Astrocyte (in vitro differentiated cells and primary cell): ENCODE results near the gene MEGF6. TPM values are rescaled to one million over a fixed set of nuclear protein-coding genes. Genes with fewer than 3 reads are reported as not detected.

Source experiments
- DNase-seq: peaks from one replicate; pipeline ENCODE4 v3.0.0-alpha.2; 2010; ENCODE audit warnings: low read depth
- FAIRE-seq: peaks from 2 replicates; lab custom pipeline; 2011; peaks lifted over from hg19 to GRCh38; lab: Jason Lieb, UNC
- H2AFZ ChIP-seq: 2 replicates; pipeline ENCODE4 v1.6.0; 2012; ENCODE audit warnings: low read depth, low read length, inconsistent platforms
- H3K27ac ChIP-seq: 2 replicates; pipeline ENCODE4 v1.5.1; 2011; ENCODE audit warnings: low read depth, low read length, inconsistent platforms
- H3K27me3 ChIP-seq: 2 replicates; pipeline ENCODE4 v1.6.0; 2011; ENCODE audit warnings: low read length, inconsistent platforms; ENCODE audit not compliant: insufficient read depth
- H3K36me3 ChIP-seq: 2 replicates; pipeline ENCODE4 v1.5.1; 2011; ENCODE audit warnings: low read length, inconsistent platforms; ENCODE audit not compliant: insufficient read depth
- H3K4me1 ChIP-seq: 2 replicates; pipeline ENCODE4 v1.5.1; 2011; ENCODE audit warnings: low read length, inconsistent platforms; ENCODE audit not compliant: insufficient read depth
- H3K4me2 ChIP-seq: 2 replicates; pipeline ENCODE4 v1.6.0; 2012; ENCODE audit warnings: low read length, inconsistent platforms
- H3K4me3 ChIP-seq: 2 replicates; pipeline ENCODE4 v1.5.1; 2011; ENCODE audit warnings: low read depth, mild to moderate bottlenecking, low read length, inconsistent platforms; ENCODE audit not compliant: insufficient read depth
- H3K79me2 ChIP-seq: 2 replicates; pipeline ENCODE4 v1.6.0; 2012; ENCODE audit warnings: mild to moderate bottlenecking, low read length, inconsistent platforms; ENCODE audit not compliant: insufficient read depth
- H3K9ac ChIP-seq: 2 replicates; pipeline ENCODE4 v1.6.0; 2012; ENCODE audit warnings: mild to moderate bottlenecking, low read length, inconsistent platforms
- H3K9me3 ChIP-seq: 2 replicates; pipeline ENCODE4 v1.5.1; 2012; ENCODE audit warnings: low read depth, mild to moderate bottlenecking, low read length, inconsistent platforms; ENCODE audit not compliant: insufficient read depth
- H4K20me1 ChIP-seq: 2 replicates; pipeline ENCODE4 v1.6.0; 2012; ENCODE audit warnings: low read length, inconsistent platforms; ENCODE audit not compliant: insufficient read depth
- H3K27ac Mint-ChIP-seq: one replicate; pipeline ENCODE4 v1.8.0; 2021; ENCODE audit warnings: mild to moderate bottlenecking, mixed read lengths; ENCODE audit not compliant: unreplicated experiment
- H3K27me3 Mint-ChIP-seq: one replicate; pipeline ENCODE4 v1.8.0; 2021; ENCODE audit warnings: low read depth, mixed read lengths; ENCODE audit not compliant: unreplicated experiment
- H3K36me3 Mint-ChIP-seq: one replicate; pipeline ENCODE4 v1.8.0; 2021; ENCODE audit warnings: low read depth, mixed read lengths; ENCODE audit not compliant: unreplicated experiment
- H3K4me1 Mint-ChIP-seq: one replicate; pipeline ENCODE4 v1.8.0; 2021; ENCODE audit warnings: low read depth, mixed read lengths; ENCODE audit not compliant: unreplicated experiment
- H3K4me3 Mint-ChIP-seq: one replicate; pipeline ENCODE4 v1.8.0; 2021; ENCODE audit warnings: mild to moderate bottlenecking, moderate library complexity, mixed read lengths; ENCODE audit not compliant: unreplicated experiment
- H3K9me3 Mint-ChIP-seq: one replicate; pipeline ENCODE4 v1.8.0; 2021; ENCODE audit warnings: mild to moderate bottlenecking, mixed read lengths; ENCODE audit not compliant: unreplicated experiment
- EZH2 ChIP-seq: IDR thresholded peaks from 2 replicates; pipeline ENCODE4 v1.6.1; 2012; ENCODE audit warnings: mild to moderate bottlenecking, low read length, inconsistent platforms; ENCODE audit not compliant: insufficient read depth
- total RNA-seq: library from RNA; stranded (reverse); gene quantifications from 2 replicates; pipeline ENCODE4 v1.2.1, GENCODE V29; 2021
- TF ChIP-seq, protein P1 (sequence below): IDR thresholded peaks from 2 replicates; pipeline ENCODE4 v1.5.1; 2011; ENCODE audit warnings: low read depth, mild to moderate bottlenecking, inconsistent platforms, low read length, moderate library complexity; ENCODE audit not compliant: insufficient read depth

The MEGF6 gene
- total RNA-seq, 1 donor from 2014 or later = 14.8 TPM

DNA sequence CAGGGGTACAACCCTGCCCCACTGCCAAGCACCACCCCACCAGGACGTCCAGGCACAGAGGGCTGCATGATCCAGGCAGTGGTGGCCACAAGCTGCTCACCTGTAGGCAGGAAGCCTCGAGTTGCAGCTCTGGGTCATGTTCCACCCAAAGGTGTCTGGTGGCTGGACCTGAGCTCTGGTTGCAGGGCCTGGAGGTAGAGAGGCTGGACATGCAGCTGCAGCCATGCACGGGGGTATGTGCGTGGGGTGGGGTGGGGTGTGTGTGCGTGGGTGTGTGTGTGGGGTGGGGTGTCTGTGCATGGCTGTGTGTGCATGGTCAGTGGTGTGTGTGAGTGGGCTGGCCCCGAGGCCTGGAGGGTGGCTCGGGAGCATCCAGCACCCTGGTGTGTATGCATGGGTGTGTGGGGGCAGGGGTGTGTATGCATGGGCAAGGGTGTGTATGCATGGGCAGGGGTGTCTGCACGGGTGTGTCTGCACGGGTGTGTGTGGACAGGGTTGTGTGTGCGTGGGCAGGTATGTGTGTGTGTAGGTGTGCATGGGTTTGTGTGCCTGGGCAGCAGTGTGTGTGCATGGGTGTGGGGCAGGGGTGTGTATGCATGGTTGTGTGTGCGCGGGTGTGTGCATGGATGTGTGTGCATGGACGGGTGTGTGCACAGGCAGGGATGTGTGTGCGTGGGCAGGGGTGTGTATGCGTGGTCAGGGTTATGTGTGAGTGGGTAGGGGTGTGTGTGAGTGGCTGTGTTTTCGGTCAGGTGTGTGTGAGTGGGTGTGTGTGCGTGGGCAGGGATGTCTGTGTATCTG lies 141.3 kb downstream of the MEGF6 start:
- Mint-ChIP-seq H3K27me3 (peaks cover 12% of the 10 kb centered on the region), H3K27ac (no peak overlapping the region), H3K36me3 (no peaks in the 10 kb centered on the region), H3K9me3 (no peaks in the 10 kb centered on the region), H3K4me3 (no peak overlapping the region), H3K4me1 (peaks cover 9% of the 10 kb centered on the region)
- Histone ChIP-seq H3K27ac (no peak overlapping the region), H3K9me3 (no peaks in the 10 kb centered on the region), H3K9ac (no peak overlapping the region), H3K4me3 (no peak overlapping the region), H3K4me1 (peaks cover 34% of the 10 kb centered on the region), H2AFZ (no peak overlapping the region), H4K20me1 (no peaks in the 10 kb centered on the region), H3K4me2 (no peak overlapping the region), H3K36me3 (no peaks in the 10 kb centered on the region), H3K27me3 (no peaks in the 10 kb centered on the region), H3K79me2 (no peaks in the 10 kb centered on the region)
- DNase-seq (no peak), FAIRE-seq (no peak)
- TF ChIP-seq, protein P1, sequence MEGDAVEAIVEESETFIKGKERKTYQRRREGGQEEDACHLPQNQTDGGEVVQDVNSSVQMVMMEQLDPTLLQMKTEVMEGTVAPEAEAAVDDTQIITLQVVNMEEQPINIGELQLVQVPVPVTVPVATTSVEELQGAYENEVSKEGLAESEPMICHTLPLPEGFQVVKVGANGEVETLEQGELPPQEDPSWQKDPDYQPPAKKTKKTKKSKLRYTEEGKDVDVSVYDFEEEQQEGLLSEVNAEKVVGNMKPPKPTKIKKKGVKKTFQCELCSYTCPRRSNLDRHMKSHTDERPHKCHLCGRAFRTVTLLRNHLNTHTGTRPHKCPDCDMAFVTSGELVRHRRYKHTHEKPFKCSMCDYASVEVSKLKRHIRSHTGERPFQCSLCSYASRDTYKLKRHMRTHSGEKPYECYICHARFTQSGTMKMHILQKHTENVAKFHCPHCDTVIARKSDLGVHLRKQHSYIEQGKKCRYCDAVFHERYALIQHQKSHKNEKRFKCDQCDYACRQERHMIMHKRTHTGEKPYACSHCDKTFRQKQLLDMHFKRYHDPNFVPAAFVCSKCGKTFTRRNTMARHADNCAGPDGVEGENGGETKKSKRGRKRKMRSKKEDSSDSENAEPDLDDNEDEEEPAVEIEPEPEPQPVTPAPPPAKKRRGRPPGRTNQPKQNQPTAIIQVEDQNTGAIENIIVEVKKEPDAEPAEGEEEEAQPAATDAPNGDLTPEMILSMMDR = no peak
- no peak for TF ChIP-seq EZH2

DNA sequence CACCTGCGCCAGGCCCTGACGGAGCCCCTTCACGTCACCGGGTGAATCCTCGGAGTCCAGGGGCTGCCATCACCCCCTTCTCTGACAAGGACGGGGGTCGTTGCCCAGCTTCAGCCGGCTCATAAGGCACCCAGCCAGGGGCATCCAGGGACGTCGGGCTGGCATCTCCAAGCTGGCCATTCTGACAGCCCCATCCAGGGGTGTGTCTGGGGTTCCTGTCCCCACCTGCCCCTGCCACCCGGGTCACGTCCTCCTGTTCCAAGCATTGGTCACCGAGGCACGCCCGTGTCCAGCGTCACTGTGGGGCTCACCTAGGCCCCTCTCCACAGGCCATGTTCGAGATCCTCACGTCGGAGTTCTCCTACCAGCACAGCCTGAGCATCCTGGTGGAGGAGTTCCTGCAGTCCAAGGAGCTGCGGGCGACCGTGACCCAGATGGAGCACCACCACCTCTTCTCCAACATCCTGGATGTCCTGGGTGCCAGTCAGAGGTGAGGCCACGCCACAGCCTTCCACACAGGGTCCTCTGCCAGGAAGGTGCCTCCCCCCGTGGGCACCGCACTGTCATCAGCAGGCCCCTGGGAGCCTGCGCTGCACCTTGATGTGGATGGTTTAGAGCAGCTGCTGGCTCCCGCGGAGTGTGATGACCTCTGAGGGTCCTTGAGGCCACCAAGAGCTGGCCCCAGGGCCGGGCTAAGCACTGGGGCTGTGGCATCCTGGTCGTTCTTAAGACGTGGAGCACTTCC lies 142.0 kb downstream of the MEGF6 start:
- no peak overlapping the region for H3K4me3 Mint-ChIP-seq
- TF ChIP-seq, protein P1 = no peak
- no peak for TF ChIP-seq EZH2
- peaks cover 12% of the 10 kb centered on the region for H3K27me3 Mint-ChIP-seq
- H3K36me3 ChIP-seq = no peaks in the 10 kb centered on the region
- H3K27me3 ChIP-seq = no peaks in the 10 kb centered on the region
- no peak overlapping the region for H3K4me2 ChIP-seq
- no peaks in the 10 kb centered on the region for H3K9me3 ChIP-seq
- no peak overlapping the region for H3K4me3 ChIP-seq
- no peaks in the 10 kb centered on the region for H3K79me2 ChIP-seq
- no peaks in the 10 kb centered on the region for H3K36me3 Mint-ChIP-seq
- no peak overlapping the region for H3K27ac Mint-ChIP-seq
- no peak overlapping the region for H2AFZ ChIP-seq
- DNase-seq (no peak), FAIRE-seq (no peak)
- no peak overlapping the region for H3K27ac ChIP-seq
- H3K4me1 ChIP-seq = peaks cover 33% of the 10 kb centered on the region
- no peaks in the 10 kb centered on the region for H4K20me1 ChIP-seq
- H3K4me1 Mint-ChIP-seq = peaks cover 9% of the 10 kb centered on the region
- H3K9ac ChIP-seq = no peak overlapping the region
- H3K9me3 Mint-ChIP-seq = no peaks in the 10 kb centered on the region
